Suppressor macrophage treated with lipopolysaccharide for 1 hour (primary cell): ENCODE measurements around the gene STXBP6.
"Not testable (repeated sequence)": the region's sequence is repeated elsewhere in the genome, so short reads cannot be mapped to it uniquely, and the experiment has no call there.

Experiments
- DNase-seq, 3 donors: peaks; one replicate each; pipeline ENCODE4 v3.0.0-alpha.2; 2020 to 2022

The STXBP6 gene

GRCh38 chr14:24790196-24790595 lies 259.8 kb downstream of the STXBP6 start:
- DNase-seq, result no peak

GRCh38 chr14:24789378-24789884 lies 260.5 kb downstream of the STXBP6 start:
- DNase-seq, result no peak

- no peak for DNase-seq
These were observed 264.2 kb downstream of the STXBP6 start for GRCh38 chr14:24785698-24786097.

- no peak for DNase-seq
These were observed 265.0 kb downstream of the STXBP6 start for GRCh38 chr14:24784981-24785380.

GRCh38 chr14:24783791-24784190 lies 266.2 kb downstream of the STXBP6 start:
- no peak for DNase-seq

GRCh38 chr14:24780281-24780680 lies 269.7 kb downstream of the STXBP6 start:
- DNase-seq, result no peak

GRCh38 chr14:24777678-24778077 lies 272.3 kb downstream of the STXBP6 start:
- no peak for DNase-seq

GRCh38 chr14:24775950-24776349 lies 274.0 kb downstream of the STXBP6 start:
- no peak for DNase-seq

- DNase-seq, result no peak
These were observed 275.6 kb downstream of the STXBP6 start for GRCh38 chr14:24774187-24774915.

GRCh38 chr14:24773564-24773963 lies 276.4 kb downstream of the STXBP6 start:
- DNase-seq, result not testable (repeated sequence)

- no peak for DNase-seq
These were observed 283.5 kb downstream of the STXBP6 start for GRCh38 chr14:24766434-24766833.

GRCh38 chr14:24761141-24761540 lies 288.8 kb downstream of the STXBP6 start:
- no peak for DNase-seq
